Stimulated activated CD4-positive, alpha-beta T cell treated with anti-CD3 and anti-CD28 coated beads, Interleukin-1b, Interleukin-23, amount 100 ng/mL, for 48 hours (primary cell): ENCODE data around the gene TACC3.

Source experiments
- DNase-seq: peaks from one replicate; pipeline ENCODE4 v3.0.0-alpha.2; 2020

The TACC3 gene

DNA sequence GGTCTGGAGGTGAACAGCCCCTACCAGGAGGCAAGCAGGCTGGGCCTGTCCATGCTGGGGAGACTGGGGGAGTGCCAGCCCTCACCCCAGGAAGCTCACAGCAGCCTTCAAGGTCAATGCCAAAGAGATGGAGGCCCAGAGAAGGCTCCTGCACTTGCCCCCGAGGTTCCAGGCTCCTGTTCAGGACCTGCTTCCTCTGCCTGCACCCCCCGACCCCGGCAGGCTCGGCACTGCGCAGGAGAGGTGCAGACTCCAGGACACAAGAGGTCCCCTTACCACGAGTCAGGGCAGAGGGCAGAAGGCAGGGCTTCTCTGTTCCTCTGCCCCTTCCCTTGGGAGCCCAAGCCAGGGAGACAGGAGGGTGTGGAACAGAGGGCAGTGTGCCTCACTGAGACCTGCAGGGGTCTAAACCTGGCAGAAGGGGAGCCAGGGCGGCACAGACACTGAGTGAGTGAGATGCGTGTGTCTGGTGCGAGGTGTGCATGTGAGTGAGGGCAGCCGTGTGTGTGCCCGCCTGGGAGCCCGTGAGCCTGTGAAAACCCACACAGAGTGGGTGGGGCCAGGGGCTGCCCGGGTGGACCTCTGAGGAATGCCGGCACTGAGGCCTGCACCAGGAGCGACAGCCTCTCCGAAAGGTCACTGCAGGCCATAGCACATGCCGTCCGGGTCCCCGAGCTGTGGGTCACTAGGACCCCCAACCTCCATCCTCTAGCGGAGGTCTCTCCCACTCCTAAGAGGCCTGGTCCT is 41.1 kb downstream of the TACC3 start:
- no peak for DNase-seq

DNA sequence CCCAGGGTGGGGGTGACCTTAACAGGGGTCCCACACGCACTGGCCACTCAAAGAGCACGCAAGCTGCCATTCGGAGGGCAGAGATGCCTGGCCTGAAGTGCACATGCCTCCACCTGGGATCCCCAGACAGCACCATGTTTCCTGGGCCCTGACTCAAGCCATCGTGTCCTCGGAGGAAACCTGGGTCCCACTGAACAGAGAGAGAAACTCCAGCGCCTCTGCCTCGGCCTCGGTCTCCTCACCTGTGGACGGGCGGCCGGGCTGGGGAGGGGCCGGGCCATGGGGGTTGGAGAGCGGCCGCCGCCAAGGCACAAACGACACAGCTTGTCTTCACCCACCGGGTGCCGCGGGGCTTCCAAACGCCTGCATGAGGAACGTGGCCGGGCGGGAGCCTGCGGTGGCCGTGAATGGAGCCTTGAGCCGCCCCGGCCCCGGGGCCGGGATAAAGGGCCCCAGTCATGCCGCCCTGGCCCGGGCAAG is 41.8 kb downstream of the TACC3 start:
- DNase-seq: no peak

DNA sequence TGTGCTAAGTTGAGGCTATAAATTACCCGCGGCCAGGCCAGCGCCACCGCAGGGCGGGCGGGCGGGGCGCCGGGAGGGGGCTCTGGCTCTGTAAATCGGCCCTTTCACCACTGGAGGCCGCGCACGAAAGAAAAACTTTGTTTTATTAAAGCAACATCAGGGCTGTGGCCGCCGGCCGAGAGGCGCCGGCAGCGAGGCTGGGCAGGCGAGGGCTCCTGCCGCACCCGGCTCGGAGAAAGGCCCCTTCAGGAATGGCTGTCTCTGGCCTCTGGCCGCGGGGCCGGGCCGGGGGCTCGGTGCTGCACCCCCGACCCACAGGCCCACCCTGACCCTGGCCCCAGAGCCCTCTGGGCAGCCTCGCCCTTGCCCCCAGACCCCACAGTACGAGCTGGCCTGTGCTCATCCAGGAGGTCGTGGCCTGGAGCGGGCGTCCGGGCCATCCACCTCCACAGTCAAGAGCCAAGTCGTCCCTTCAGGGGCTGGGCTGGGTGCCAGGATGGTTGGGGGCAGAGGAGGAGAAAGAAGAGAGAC is 42.3 kb downstream of the TACC3 start:
- no peak for DNase-seq

DNA sequence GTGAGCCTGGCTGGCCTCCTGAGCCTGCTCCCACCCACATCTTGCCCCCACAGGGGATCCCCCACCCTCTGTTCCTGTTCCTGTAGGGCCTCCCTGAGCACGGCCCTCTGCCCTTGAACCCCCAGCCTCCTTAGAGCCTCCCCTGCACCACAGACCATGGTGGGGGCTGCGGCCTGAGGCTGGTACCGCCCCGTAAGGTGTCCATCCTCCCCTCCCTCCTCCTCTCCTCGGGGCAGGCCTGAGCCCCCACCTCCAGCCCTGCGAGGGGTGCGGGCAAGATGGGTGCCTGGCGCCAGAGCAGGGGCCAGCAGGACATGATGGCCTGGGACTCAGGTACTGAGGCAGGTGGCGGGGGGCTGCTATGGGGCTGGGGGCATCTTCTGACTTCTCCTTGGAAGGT is 43.3 kb downstream of the TACC3 start:
- no peak for DNase-seq

DNA sequence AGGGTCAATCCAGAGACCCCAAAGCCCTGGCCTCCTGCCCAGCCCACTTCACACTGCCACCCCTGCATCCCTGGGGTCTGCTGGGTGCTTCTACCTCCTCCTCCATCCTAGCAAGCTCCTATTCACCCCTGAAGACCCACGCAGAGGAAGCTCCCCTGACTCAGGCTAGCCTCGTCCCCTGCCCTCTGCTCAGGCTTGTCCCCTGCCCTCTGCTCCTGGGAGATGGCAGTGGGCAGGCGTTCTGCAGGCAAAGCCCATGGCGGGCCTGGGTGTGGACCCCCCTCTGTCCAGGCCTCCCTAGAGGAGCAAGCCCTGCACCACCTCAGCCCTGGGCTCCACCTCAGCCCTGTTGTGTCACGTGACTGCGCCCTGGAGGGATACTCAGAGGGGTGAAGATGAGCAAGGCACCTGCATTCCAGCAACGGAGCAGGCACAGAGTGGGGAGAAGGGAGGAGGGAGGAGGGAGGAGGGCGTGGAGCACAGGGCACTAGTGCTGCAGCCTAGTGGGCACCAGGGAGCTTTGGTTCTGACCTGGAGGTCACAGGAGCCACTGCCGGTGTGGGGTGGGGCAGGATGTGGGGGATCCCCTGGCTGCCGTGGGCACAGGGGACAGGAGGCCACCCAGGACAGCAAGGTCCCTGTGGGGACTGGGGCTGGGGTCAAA is 44.2 kb downstream of the TACC3 start:
- no peak for DNase-seq

DNA sequence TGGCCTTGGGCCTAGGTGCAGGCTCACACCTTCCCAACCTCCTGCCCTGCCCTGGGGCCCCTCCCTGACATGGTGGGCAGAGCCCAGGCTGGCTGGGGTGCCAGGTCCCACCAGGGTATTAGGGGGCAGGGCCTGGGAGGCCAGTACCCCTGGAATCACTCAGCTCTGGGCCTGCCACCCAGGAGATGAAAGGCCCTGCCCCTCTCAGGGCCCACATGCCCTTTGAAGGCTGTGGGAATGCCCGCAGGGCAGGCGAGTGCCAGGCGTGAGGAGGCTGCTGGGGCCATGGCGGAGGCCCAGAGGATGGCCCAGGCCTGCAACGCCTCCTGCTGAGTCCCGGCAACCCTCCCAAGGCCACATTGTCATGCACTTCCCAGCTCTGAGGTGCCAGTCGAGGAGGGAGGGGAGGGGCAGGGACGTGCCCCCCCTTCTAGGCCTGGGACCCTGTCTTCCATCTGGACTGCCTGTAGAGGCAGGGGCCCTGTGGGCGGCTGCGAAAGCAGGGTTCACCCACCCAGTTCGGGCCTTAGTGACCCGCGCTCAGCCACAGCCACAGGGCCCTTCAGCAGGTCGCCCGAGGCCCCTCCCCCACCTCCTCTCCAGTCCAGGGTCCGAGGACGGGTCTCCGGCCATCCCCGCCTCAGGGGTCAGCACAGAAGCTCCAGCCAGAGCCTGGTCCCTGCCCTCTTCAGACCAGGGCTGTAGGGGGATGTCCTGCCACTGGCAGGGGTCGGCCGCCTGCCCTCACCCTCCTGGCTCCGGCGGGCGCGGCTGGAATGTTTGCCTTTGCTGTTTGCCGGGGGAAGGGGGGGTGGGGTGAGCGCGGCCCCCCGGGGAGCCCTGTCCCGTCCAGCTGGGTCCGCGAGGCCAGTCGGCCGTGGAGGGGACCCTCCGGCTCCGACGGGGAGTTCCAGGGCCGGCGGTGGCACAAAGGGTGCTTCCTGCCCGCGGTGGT is 45.1 kb downstream of the TACC3 start:
- DNase-seq: no peak

DNA sequence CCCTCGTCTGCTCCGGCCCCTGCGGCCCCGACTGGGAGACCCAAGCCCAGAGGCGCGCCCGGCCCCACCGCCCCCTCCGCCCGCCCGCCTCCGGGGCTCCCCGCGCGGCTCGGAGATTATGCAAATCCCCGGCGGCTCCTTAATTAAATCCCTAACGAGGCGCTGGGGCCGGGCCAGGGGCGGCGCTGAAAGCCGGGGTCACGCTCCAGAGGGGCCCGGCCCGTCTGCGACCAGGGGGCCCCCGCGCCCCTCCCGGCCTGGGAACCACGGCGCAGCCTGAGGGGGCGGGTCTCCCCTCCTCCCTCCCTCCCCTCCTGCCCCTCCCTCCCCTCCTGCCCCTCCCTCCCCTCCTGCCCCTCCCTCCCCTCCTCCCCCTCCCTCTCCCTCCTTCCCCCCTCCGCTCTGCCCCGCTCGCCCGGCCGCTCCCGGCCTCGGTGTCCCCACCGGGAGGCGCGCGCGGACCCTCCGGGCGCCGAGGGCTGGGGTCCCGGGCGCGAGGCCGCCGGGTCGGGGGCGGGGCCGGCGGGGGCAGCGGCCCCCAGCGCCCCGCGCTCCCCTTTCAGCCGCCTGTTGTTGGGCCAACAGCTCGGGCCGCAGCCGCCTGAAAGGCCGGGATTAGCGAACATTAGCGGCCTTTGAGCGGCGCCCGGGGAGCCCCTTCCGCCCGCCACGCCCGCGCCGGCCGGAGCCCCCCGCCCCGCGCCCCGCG is 45.9 kb downstream of the TACC3 start:
- no peak for DNase-seq

DNA sequence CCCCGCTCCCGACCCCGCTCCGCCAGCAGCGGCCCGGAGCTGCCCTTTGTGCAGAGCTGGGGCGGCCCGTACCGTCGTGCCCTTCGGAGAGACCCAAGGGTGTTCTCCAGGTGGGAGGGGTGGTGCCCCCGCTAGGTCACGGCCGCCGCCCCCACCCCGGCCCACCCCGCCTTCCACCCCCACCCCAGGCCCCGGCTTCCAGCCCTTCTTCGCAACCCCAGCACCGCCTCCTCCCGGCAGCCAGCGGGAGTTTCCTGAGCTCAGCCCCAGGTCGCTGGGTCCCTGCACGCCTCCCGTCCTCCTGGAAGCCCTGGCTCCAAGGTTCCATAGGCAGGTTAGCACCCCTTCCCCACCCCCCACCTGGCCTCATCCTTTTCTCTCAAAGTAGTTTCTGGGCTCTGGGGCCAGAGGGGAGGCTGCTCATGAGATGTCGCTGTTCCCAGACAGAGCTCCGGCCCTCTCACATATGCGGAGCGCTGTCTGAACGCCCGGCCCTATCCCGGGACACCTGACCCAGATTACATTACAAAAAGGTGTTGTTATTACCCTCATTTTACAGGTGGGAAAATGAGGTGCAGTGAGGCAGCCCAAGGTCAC is 46.5 kb downstream of the TACC3 start:
- DNase-seq: no peak

DNA sequence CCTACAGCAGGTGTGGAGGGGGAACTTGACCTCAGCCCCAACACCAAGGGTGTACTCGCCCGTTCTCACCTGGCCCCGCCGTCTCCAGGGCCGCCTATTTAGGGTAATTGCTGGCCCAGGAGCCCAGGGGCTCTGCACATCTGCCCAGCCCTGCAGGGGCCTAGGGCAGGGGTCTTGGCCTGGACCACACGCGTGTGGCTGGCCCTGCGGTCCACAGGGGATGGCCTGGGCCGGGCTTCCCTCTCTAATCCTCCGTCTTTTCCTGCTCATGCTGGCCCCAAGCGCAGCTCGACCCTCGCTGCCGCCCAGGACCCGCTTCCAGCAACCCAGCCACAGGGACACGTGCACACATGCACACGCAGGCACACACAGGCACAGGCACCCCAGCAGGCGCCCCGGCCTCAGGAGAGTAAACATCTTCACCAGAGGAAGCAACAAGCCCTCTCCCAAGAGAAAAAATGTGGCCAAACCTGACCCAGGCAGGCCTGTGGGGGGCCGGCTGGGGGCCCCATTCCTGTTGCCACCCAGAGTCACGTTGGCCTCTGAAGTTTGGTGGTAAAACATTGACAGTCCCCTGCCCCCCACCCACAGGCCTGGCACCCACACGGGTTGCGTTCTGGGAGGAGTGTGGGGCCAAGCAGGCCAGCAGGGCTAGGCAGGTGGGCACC is 47.2 kb downstream of the TACC3 start:
- no peak for DNase-seq

DNA sequence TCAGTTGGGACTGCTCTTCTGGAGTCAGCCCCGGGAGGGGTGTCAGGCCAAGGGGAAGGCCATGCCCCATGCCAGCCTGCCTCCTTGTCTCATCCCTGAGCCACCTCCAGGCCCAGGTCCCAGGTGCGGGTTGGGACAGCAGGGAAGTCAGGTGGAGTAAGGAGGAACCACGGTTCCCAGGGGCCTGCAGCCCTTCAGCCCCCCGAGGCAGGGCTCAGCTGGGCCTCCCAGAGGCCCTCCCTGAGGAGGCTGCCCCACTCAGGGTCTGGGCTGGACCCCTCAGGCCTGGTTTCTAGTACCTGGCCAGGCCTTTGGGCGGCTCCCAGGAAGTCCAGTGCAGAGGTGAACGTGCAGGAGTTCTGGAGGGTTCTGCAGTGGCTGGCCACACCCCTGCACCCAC is 48.4 kb downstream of the TACC3 start:
- no peak for DNase-seq

DNA sequence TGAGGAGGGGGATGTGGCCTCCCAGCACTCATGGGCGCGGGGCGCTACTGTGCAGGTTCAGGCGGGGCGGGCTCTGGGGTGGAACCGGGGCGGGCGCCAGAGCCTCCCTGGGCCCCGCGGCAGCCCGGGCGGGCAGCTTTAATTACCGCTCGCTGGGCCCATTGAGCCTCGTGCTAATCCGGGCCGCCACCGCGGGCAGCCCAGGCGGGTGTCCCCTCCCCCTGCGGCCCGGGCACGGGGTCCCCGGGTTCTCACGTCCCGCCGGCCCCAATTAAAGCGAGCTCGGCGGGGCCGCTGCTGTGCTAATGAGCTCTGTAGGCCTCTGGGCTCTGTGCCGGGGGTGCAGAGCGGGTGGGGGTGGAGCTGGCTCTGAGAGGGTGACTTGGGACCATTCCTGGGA is 48.9 kb downstream of the TACC3 start:
- no peak for DNase-seq

DNA sequence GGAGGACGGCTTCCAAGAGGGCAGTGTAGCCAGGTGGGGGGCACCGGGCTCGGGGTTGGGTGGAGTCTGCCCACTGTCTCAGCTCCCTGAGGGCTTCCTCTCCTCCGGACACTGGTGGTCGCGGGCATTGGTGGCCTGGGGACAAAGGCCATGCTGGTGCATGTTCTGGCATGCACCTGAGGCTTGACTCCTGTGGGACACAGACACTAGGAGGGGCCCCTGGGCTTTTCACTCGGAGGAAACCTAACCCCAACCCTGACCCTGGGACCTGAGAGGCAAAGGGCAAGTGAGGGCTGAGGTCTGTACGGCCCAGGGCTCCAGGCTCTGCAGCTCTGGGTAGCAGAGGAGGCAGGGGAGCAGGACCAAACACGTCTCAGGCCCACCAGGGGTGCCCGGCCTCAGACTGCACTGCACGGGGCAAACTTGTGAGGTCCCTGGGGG is 49.5 kb downstream of the TACC3 start:
- DNase-seq: no peak

DNA sequence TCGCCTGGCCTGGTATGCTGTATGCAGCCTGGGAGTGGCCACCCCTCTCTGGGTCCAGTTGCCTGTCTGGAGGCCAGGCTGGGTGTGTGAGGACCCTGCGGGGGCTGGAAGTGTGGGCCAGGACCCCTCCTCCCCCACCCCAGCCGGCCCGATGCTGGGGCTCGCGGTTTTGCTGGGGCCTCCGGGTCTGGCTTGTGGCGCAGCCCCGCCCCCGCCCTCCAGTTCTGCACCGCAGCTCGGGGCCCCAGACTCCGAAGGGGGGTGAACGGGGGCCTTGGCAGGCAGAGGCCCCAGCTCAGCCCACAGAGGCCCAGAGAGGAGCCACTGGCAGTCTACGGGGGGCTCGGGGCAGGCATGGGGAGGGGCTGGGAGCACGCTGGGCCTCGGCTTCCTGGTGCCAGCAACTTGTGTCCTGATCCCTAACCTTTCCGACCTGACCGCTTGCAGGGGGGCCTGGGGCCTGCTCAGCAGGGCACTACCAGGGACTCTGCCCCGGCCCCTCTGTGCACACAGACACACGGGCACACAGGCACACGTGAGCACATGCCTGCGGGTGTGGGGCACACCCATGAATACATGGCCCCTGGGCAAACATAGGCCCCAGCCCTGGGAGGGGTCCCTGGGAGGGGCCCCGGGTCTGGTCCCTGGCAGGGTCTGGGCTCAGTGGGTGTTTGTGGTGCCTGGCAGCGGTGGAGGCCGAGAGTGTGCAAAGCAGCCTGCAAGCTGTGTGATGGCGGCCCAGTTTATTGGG is 50.4 kb downstream of the TACC3 start:
- no peak for DNase-seq

DNA sequence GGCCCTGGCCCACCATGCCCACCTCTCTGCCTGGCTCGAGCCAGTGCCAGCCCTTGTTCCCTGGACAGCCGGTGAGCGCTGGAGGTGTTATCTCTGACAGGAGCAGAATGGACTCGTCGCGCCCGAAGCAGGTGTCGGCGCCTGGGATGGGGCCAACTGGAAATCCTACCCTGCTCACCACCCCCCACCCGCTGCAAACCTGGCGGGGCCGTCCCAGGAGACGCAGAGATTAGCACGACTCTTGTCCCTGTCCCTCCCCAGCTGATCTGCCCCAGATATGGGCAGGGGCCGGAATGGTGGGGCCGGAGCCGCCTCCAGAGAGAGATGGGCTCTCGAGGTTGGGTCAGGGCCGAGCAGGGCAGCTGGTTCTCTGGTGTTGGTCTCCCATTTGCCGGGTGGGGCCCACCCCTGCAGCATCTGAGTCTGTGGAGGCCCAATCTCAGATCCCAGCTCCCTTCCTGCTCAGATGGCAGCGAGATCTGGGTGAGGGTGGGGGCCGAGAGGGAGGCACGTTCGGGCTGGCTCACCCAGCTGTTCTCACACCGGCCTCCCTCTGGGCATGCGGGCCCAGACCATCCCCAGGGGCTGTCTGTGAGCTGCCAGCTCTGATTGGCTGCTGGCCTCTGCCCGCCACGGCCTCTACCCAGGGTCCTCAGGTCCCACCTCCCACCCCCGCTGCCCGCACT is 51.7 kb downstream of the TACC3 start:
- no peak for DNase-seq

DNA sequence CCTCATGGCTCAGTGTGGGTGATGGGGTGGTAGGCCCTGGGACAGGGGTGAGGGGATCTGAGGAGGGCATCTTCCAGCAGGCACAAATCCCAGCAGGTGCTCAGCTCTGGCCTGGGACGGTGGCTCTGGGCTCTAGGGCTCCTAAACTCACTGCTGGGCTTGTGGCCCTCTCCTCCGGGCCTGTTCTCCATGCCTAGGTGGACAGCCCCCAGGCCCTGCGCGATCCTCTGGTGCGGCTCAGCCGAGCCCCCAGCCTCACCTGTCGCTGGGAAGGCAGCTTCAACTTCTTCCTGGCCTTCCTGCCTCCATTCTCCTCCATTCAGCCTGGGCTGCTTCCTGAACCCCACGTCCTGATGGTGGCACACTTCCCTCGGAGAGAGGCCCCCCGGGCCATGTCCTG is 52.4 kb downstream of the TACC3 start:
- DNase-seq: no peak

DNA sequence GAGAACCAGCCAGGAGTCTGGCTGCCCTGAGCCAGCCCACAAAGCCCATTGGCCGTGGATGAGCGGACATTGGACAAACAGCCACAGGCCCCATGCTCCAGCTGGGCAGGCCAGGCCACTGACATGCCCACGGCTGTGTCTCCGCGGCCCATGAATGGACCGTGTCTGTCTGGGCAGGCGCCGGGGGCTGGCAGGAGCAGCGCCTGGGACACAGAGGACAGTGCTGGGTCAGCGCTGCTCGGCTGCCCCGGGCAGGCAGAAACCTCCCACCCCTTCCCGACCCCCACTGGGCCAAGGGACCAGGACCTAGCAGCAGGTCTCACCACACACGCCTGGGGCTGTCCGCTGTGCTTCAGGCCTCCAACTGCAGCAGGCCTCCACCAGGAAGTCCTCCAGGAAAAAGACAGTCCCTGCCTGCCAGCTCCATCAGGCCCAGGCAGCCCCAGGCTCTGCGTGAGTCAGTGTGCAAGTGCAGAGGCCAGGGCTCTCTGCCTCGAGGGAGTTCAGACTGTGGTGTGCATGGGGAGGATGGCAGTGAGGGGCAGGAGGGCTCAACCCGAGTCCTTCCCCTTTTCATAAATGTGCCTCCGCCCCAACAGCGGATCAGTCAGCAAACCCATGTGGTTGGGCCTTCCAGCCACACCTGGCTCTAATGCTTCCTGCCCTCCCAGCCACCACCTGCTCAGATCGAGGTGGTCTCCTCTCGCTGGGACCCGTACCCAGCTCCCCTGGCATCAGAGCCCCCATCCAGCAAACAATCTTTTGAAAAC is 54.6 kb downstream of the TACC3 start:
- no peak for DNase-seq

DNA sequence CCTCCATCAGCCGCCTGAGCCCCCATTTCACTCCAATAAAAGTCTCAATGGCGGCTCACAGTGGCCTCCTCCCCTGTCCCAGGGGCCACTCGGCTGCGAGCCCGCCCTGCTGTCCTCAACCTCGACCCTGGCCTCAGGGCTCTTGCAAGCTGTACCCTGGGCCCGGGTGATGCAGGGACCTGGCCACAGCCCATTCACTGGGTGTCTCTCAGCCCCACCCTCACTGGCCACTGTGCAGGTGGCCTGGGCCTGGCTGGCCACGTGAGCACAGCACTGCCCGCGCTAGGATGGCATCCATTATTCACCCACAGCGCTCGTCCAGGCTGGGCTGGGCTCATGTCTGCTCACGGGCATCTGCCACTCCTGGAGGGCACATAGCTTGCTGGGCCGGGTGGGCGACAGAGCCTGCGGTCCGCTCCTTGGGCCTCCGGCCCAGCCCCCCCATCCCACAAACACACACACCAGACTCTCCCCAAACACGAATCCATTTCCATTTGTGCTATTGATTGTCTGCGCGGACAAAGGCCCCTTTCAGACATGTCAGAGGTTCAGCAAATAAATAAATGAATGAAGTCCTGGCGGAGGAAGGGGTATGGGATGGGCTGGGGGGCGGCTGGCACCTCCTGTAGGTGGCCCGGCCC is 55.3 kb downstream of the TACC3 start:
- no peak for DNase-seq

DNA sequence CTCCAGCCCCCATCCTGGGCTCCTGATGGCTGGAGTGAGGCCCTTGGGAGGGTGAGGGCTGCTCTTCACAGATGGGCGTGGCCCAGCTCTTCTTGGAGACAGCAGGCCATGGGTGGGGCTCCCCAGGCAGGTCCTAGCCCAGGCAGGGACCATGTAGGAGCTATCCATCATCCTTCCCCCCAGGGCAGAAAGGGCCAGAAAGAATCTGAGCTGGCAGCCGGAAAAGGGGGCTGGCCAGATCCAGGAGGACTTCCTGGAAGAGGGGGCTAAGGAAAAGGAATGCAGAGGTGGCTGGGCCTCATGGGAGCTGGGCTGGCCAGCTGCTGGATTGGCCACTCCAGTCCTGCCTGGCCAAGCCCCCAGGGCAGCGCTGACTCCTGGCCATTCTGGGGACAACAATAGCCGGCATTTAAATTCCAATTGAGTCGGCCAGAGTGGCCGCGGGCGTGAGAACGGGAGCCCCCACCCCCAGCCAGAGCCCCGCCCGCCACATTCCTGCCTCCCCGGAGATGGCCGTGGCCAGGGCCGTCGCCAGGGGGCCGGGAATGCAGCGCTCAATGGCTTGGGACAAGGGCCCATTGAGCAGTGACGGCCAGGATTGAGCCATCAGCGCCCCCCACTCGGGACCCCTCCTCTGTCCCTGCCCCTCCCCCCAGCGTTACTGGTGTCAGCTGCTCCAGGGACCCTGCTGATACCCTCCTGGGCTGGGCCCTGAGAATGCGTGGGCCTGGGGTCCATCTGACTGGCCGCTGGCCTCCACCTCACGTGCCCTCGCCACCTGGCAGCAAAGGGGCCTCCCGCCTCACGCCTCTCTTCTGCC is 56.7 kb downstream of the TACC3 start:
- no peak for DNase-seq
